ENCODE data around the gene NEK11.
A peak's percentile ranks its signal among the peaks of the same experiment; 100 is the strongest.

DNA sequence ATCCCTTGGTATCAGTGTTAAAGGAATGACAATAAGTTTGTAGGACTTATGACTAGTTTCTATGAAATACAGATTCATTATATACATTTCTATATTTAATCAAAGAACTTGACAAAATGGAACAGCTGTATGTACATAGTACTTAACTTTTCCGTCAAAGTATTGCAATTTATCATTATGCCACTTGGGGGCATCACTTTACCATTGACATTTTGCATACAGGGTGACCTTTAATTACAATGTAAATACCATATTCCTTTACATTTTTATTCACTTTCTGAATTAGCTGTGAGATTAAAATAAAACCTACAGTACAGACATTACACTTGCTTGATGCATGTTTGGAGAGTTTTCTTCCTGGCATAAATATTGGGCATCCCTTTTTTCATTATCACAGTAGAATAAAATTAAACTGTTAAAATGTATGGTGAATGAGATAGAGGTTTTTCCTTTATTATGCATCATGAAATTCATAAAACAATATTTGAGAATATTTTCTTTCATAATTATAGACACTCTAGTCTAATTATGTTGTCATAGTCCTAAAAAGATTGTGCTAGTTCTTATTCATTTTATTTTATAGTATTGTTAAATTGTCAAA, 6.9 kb downstream of the NEK11 start:
- TF ChIP-seq, protein P1, sequence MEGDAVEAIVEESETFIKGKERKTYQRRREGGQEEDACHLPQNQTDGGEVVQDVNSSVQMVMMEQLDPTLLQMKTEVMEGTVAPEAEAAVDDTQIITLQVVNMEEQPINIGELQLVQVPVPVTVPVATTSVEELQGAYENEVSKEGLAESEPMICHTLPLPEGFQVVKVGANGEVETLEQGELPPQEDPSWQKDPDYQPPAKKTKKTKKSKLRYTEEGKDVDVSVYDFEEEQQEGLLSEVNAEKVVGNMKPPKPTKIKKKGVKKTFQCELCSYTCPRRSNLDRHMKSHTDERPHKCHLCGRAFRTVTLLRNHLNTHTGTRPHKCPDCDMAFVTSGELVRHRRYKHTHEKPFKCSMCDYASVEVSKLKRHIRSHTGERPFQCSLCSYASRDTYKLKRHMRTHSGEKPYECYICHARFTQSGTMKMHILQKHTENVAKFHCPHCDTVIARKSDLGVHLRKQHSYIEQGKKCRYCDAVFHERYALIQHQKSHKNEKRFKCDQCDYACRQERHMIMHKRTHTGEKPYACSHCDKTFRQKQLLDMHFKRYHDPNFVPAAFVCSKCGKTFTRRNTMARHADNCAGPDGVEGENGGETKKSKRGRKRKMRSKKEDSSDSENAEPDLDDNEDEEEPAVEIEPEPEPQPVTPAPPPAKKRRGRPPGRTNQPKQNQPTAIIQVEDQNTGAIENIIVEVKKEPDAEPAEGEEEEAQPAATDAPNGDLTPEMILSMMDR (IDR thresholded peaks at IDR 0.05; ENCODE audit: borderline replicate concordance, extremely low read depth, low read length, poor library complexity, severe bottlenecking): peak; percentile 80
- TF ChIP-seq EZH2 (IDR thresholded peaks at IDR 0.05; ENCODE audit: borderline replicate concordance, low read depth, low read length, severe bottlenecking): no peak

Measured in DND-41 (cell line).